ENCODE data around the gene MED22. TPM values are rescaled to one million over a fixed set of nuclear protein-coding genes. Genes with fewer than 3 reads are reported as not detected.

The MED22 gene
- total RNA-seq, 1 donor from 2014 or later: 49.2 TPM

- peaks cover 15% of the 10 kb centered on the region for H3K4me1 Mint-ChIP-seq (ENCODE audit: low read depth)
- no peaks in the 10 kb centered on the region for H3K9me3 Mint-ChIP-seq (ENCODE audit: low read depth)
- no peak for TF ChIP-seq CTCF (IDR thresholded peaks at IDR 0.05; ENCODE audit: unreplicated experiment)
- no peak overlapping the region for H3K27ac Mint-ChIP-seq
- no peaks in the 10 kb centered on the region for H3K27me3 Mint-ChIP-seq
- no peak overlapping the region for H3K4me3 Mint-ChIP-seq (ENCODE audit: low read depth)
- DNase-seq (ENCODE audit: low spot score, unreplicated experiment): no peak
- H3K36me3 Mint-ChIP-seq (ENCODE audit: insufficient read depth): peaks cover 16% of the 10 kb centered on the region
Observed at GRCh38 chr9:133344071-133344470, 3.9 kb downstream of the MED22 start.

- Mint-ChIP-seq H3K27me3 (no peaks in the 10 kb centered on the region), H3K27ac (no peak overlapping the region)
Observed at GRCh38 chr9:133342570-133342969, 5.4 kb downstream of the MED22 start.

GRCh38 chr9:133342069-133342406, 5.9 kb downstream of the MED22 start:
- TF ChIP-seq CTCF (IDR thresholded peaks at IDR 0.05; ENCODE audit: unreplicated experiment): no peak
- no peak for DNase-seq (ENCODE audit: low spot score, unreplicated experiment)
- Mint-ChIP-seq H3K9me3 (ENCODE audit: low read depth) (no peaks in the 10 kb centered on the region), H3K36me3 (ENCODE audit: insufficient read depth) (peaks cover 13% of the 10 kb centered on the region), H3K4me1 (ENCODE audit: low read depth) (peaks cover 8% of the 10 kb centered on the region), H3K27me3 (no peaks in the 10 kb centered on the region), H3K27ac (no peak overlapping the region), H3K4me3 (ENCODE audit: low read depth) (no peak overlapping the region)

More at GRCh38 chr9:133342570-133342969, 5.4 kb downstream of the MED22 start:
- H3K36me3 Mint-ChIP-seq (ENCODE audit: insufficient read depth): peaks cover 13% of the 10 kb centered on the region
- no peak for TF ChIP-seq CTCF (IDR thresholded peaks at IDR 0.05; ENCODE audit: unreplicated experiment)
- H3K9me3 Mint-ChIP-seq (ENCODE audit: low read depth): no peaks in the 10 kb centered on the region
- peaks cover 9% of the 10 kb centered on the region for H3K4me1 Mint-ChIP-seq (ENCODE audit: low read depth)
- DNase-seq (ENCODE audit: low spot score, unreplicated experiment): no peak
- H3K4me3 Mint-ChIP-seq (ENCODE audit: low read depth): no peak overlapping the region

GRCh38 chr9:133341369-133342068, 6.4 kb downstream of the MED22 start:
- Mint-ChIP-seq H3K27ac (no peak overlapping the region), H3K36me3 (ENCODE audit: insufficient read depth) (peaks cover 13% of the 10 kb centered on the region), H3K4me3 (ENCODE audit: low read depth) (no peak overlapping the region), H3K9me3 (ENCODE audit: low read depth) (no peaks in the 10 kb centered on the region), H3K27me3 (no peaks in the 10 kb centered on the region), H3K4me1 (ENCODE audit: low read depth) (peaks cover 3% of the 10 kb centered on the region)
- no peak for TF ChIP-seq CTCF (IDR thresholded peaks at IDR 0.05; ENCODE audit: unreplicated experiment)
- no peak for DNase-seq (ENCODE audit: low spot score, unreplicated experiment)

GRCh38 chr9:133340916-133341315, 7.0 kb downstream of the MED22 start:
- Mint-ChIP-seq H3K27ac (no peak overlapping the region), H3K4me1 (ENCODE audit: low read depth) (peaks cover 1% of the 10 kb centered on the region), H3K9me3 (ENCODE audit: low read depth) (no peaks in the 10 kb centered on the region), H3K36me3 (ENCODE audit: insufficient read depth) (peaks cover 13% of the 10 kb centered on the region), H3K27me3 (no peaks in the 10 kb centered on the region), H3K4me3 (ENCODE audit: low read depth) (no peak overlapping the region)
- DNase-seq (ENCODE audit: low spot score, unreplicated experiment): no peak
- TF ChIP-seq CTCF (IDR thresholded peaks at IDR 0.05; ENCODE audit: unreplicated experiment): no peak

All from progenitor cell of endocrine pancreas (in vitro differentiated cells).